GM21717 (cell line): Measurements from ENCODE around the gene FKBP1C.

ENCODE experiments used
- ATAC-seq: cut with Tn5 transposase; IDR thresholded peaks from one replicate; pipeline ENCODE4 v1.9.1; 2021; ENCODE audit warnings: mild to moderate bottlenecking, moderate library complexity; ENCODE audit not compliant: unreplicated experiment

FKBP1C gene

DNA sequence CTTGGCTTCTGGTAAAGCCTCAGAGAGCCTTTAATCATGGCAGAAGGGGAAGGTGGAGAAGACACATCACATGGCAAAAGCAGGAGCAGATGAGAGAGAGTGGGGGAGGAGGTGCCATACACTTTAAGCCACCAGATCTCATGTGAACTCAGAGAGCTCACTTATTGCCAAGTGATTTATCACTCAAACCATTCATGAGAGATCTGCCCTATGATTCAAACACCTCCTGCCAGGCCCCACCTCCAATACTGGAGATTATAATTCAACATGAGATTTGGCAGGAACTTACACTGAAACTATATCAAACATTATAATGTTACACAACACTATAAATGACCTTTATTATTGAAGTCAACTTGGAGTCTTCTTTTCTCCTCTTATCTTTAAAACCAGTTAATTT, 47.9 kb downstream of the FKBP1C start:
- ATAC-seq = no peak

GRCh38 chr6:63261820-63262219, 50.6 kb downstream of the FKBP1C start:
- peak; percentile 69 for ATAC-seq
